MG63 (cell line): ENCODE measurements around the gene ITGAD. TPM values are rescaled to one million over a fixed set of nuclear protein-coding genes. Genes with fewer than 3 reads are reported as not detected.
A peak's percentile ranks its signal among the peaks of the same experiment; 100 is the strongest.
"Not testable (repeated sequence)": the region's sequence is repeated elsewhere in the genome, so short reads cannot be mapped to it uniquely, and the experiment has no call there.

ENCODE experiments used
- DNase-seq: peaks from one replicate; pipeline ENCODE4 v3.0.0-alpha.2; 2020
- H3K27me3 ChIP-seq: fragments of 250-450 bp; sonication (Bioruptor Pico); 2 replicates; pipeline ENCODE4 v1.5.1; 2020; ENCODE audit warnings: mild to moderate bottlenecking, moderate library complexity
- H3K36me3 ChIP-seq: fragments of 250-450 bp; sonication (Bioruptor Pico); 2 replicates; pipeline ENCODE4 v1.5.1; 2020; ENCODE audit warnings: mild to moderate bottlenecking, moderate library complexity
- H3K4me3 ChIP-seq: fragments of 250-450 bp; sonication (Bioruptor Pico); 2 replicates; pipeline ENCODE4 v1.5.1; 2020; ENCODE audit warnings: mild to moderate bottlenecking, moderate library complexity
- H3K9me3 ChIP-seq: fragments of 250-450 bp; sonication (Bioruptor Pico); 2 replicates; pipeline ENCODE4 v1.5.1; 2020; ENCODE audit warnings: mild to moderate bottlenecking, moderate library complexity
- total RNA-seq: library from RNA; depleted of rRNA; stranded (reverse); fragments of >200 nt; shearing (Covaris generic); gene quantifications from 2 replicates; pipeline ENCODE4 v1.2.3, GENCODE V29; 2014; ENCODE audit warnings: low replicate concordance

ITGAD gene
- total RNA-seq, 1 experiment from 2014 or later, result not detected

DNA sequence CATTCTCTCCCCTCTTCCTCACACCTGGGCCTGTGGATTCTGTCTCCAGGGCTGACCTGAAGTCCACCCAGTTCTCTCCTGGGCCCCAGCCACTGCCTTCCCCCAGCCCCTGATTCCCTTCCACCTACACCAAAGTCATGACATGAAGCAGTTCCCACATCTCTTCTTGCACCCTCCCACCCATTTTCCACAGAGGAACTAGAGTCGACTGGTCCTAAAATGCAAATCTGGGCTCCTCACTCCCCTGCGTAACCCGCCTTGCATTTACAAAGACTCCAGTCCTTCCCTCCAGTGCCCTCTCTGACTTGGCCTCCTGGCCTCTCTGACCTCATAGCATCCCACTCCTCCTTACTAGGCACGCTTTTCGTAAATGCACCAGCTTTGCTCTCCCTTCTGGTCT lies 20.2 kb downstream of the ITGAD start:
- DNase-seq, result no peak
- no peaks in the 10 kb centered on the region for H3K36me3 ChIP-seq
- H3K9me3 ChIP-seq, result no peaks in the 10 kb centered on the region
- H3K4me3 ChIP-seq, result no peak overlapping the region
- H3K27me3 ChIP-seq, result no peaks in the 10 kb centered on the region; the same call in 1 of the 2 replicates

GRCh38 chr16:31413943-31414342 lies 20.8 kb downstream of the ITGAD start:
- no peaks in the 10 kb centered on the region; the same call in 1 of the 2 replicates for H3K27me3 ChIP-seq
- no peaks in the 10 kb centered on the region for H3K9me3 ChIP-seq
- H3K4me3 ChIP-seq, result no peak overlapping the region
- no peaks in the 10 kb centered on the region for H3K36me3 ChIP-seq
- DNase-seq, result no peak

- no peak for DNase-seq
- H3K27me3 ChIP-seq, result no peaks in the 10 kb centered on the region; the same call in 1 of the 2 replicates
- H3K4me3 ChIP-seq, result no peak overlapping the region
- no peaks in the 10 kb centered on the region for H3K9me3 ChIP-seq
- H3K36me3 ChIP-seq, result no peaks in the 10 kb centered on the region
These were observed 21.6 kb downstream of the ITGAD start for GRCh38 chr16:31414706-31415105.

- Histone ChIP-seq H3K4me3 (no peak overlapping the region), H3K9me3 (no peaks in the 10 kb centered on the region), H3K27me3 (no peaks in the 10 kb centered on the region; the same call in 1 of the 2 replicates), H3K36me3 (no peaks in the 10 kb centered on the region)
- no peak for DNase-seq
These were observed 23.2 kb downstream of the ITGAD start for GRCh38 chr16:31416371-31416770.

- not testable (repeated sequence) for H3K4me3 ChIP-seq, DNase-seq, H3K9me3 ChIP-seq, H3K27me3 ChIP-seq, H3K36me3 ChIP-seq
These were observed 23.9 kb downstream of the ITGAD start for GRCh38 chr16:31417036-31417435.

GRCh38 chr16:31417916-31418315 lies 24.8 kb downstream of the ITGAD start:
- no peak for DNase-seq
- Histone ChIP-seq H3K27me3 (peaks cover 2% of the 10 kb centered on the region; the same call in 1 of the 2 replicates), H3K9me3 (no peaks in the 10 kb centered on the region)

DNA sequence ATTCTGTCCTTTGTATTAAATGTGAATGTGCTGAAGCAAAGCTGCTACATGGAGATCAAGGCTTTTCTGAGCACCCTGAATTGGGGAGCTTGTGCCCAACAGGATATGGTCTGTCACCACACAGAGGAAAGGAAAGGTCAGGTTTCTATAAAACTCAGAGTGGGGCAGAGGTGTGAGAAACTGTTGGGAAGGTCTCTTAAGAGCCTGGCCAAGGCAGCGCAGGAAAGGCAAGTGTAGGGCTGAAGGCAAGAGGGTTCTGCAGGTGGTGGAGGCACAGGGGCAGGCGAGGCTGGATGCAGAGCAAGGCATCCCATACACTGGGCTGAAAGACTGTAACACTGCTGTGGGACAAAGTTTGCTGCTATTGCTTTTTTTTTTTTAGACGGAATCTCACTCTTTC lies 26.9 kb downstream of the ITGAD start:
- no peak for DNase-seq
- peaks cover 2% of the 10 kb centered on the region; the same call in 1 of the 2 replicates for H3K27me3 ChIP-seq
- no peak overlapping the region for H3K4me3 ChIP-seq
- H3K36me3 ChIP-seq, result no peaks in the 10 kb centered on the region
- H3K9me3 ChIP-seq, result no peaks in the 10 kb centered on the region

More at GRCh38 chr16:31417916-31418315, 24.8 kb downstream of the ITGAD start:
- no peak overlapping the region for H3K4me3 ChIP-seq
- no peaks in the 10 kb centered on the region for H3K36me3 ChIP-seq

DNA sequence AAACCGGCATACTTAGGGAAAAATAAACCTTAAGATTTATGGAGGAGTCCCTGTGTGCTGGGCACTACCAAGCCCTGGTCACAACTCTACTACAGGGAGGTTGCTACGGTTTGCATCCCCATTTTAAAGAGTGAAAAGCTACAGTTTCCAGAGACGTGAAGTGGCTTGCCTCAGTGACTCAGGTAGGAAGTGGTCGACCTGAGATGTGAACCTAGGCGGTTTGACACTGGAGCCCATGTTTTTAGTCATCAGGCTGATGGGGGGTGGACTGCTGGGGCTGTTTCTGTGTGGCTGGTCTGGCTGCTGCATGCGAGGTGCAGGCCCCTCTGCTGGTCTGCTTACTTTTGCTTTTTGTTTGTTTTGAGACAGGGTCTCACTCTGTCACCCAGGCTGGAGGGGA lies 28.5 kb downstream of the ITGAD start:
- no peaks in the 10 kb centered on the region for H3K36me3 ChIP-seq
- H3K9me3 ChIP-seq, result no peaks in the 10 kb centered on the region
- no peak for DNase-seq
- no peak overlapping the region for H3K4me3 ChIP-seq
- H3K27me3 ChIP-seq, result peaks cover 2% of the 10 kb centered on the region; the same call in 1 of the 2 replicates

- H3K9me3 ChIP-seq, result no peaks in the 10 kb centered on the region
- H3K4me3 ChIP-seq, result no peak overlapping the region
- H3K36me3 ChIP-seq, result no peaks in the 10 kb centered on the region
- no peak for DNase-seq
- H3K27me3 ChIP-seq, result peaks cover 2% of the 10 kb centered on the region; the same call in 1 of the 2 replicates
These were observed 30.1 kb downstream of the ITGAD start for GRCh38 chr16:31423241-31423640.

DNA sequence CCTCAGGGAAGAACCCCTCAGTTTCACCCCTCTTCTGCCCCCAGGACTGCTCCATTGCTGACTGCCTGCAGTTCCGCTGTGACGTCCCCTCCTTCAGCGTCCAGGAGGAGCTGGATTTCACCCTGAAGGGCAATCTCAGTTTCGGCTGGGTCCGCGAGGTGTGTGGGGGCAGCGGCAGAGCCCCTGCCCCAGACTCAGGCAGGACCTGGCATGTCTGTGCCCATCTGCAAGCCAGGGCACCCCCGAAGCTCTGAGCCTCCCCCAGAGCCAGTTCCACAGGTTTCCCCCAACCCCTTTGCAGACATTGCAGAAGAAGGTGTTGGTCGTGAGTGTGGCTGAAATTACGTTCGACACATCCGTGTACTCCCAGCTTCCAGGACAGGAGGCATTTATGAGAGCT lies 30.7 kb downstream of the ITGAD start:
- Histone ChIP-seq H3K36me3 (no peaks in the 10 kb centered on the region), H3K4me3 (no peak overlapping the region), H3K27me3 (peaks cover 2% of the 10 kb centered on the region; the same call in 1 of the 2 replicates), H3K9me3 (no peaks in the 10 kb centered on the region)
- no peak for DNase-seq

GRCh38 chr16:31427441-31428278 lies 34.5 kb downstream of the ITGAD start:
- H3K4me3 ChIP-seq, result peak overlapping the region; percentile 30
- H3K9me3 ChIP-seq, result no peaks in the 10 kb centered on the region

GRCh38 chr16:31428279-31428597 lies 35.1 kb downstream of the ITGAD start, which contains the start of gene COX6A2:
Gene COX6A2, minus strand, starts transcription at chr16:31428360. Its CDS starts 35 bp downstream, at chr16:31428325.
- no peaks in the 10 kb centered on the region for H3K9me3 ChIP-seq
- no peak for DNase-seq
- H3K36me3 ChIP-seq, result no peaks in the 10 kb centered on the region
- H3K27me3 ChIP-seq, result no peaks in the 10 kb centered on the region; the same call in 1 of the 2 replicates
- peak within 1 kb of the TSS; percentile 30 for H3K4me3 ChIP-seq

More at GRCh38 chr16:31427441-31428278, 34.5 kb downstream of the ITGAD start:
- no peaks in the 10 kb centered on the region for H3K36me3 ChIP-seq
- DNase-seq, result peak; percentile 57
- H3K27me3 ChIP-seq, result no peaks in the 10 kb centered on the region; the same call in 1 of the 2 replicates

DNA sequence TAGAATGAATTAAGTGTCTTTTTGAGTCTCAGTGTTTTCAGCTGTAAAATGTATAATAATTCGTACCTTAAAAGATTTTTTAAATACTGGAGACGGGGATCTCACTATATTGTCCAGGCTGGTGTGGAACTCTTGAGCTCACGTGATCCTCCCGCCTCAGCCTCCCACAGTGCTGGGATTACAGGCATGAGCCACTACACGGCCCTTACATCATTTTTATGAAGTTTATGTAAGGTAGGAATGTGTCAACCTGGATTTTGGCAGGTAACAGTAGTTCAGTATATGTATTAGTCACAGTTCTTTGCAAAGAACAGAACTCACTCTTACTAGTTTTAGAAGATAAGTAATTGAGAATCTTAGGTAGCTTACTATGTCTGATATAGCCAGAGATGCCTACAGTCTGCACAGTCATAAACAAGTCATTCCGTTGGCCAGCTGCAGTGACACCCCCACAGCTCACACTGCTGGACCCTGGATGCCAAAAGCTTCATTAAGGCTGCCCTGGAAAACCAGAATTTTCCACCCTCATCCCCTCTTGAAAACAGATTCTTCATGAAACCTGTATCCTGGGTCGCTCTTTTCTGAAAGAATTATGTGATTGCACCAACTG lies 35.6 kb downstream of the ITGAD start:
- no peaks in the 10 kb centered on the region for H3K36me3 ChIP-seq
- no peaks in the 10 kb centered on the region for H3K9me3 ChIP-seq
- no peak for DNase-seq
- no peaks in the 10 kb centered on the region for H3K27me3 ChIP-seq
- no peak overlapping the region for H3K4me3 ChIP-seq

DNA sequence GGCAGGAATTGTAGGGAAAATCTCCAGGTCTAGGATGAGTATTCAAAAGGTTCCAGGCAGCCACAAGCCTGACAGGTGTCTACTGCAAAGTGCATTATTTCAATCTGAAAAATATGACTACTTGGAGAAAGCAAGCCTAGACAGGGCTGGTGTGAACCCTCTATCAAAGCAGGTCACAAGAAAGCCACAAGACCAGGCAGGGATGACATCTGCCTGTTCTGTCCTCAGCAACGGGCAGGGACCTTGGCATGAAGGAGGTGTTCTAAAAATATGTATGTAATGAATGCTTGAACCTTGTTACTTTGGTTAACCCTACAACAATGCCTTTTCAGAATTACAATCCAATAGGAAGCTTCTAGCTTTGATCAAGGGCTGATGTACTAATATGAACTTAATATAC lies 36.2 kb downstream of the ITGAD start:
- Histone ChIP-seq H3K9me3 (no peaks in the 10 kb centered on the region), H3K27me3 (no peaks in the 10 kb centered on the region), H3K36me3 (no peaks in the 10 kb centered on the region), H3K4me3 (no peak overlapping the region)
- no peak for DNase-seq

DNA sequence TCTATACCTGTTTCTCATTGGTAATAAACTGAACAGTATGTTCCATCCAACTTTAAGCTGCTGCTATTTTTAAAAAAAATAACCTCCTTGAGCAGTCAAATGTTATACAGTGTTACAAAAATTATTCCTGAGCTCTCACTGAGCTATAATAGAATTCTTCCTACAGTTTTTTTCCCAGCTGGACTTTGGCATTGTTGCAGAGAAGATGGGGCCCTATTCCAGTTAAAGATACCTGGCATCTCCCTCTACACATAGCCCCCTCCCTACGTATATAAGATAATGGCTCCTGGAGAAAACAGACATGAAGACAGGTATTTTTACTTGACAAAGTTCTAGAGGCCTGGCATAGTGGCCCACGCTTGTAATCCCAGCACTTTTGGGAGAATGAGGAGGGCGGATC lies 36.7 kb downstream of the ITGAD start:
- H3K36me3 ChIP-seq, result no peaks in the 10 kb centered on the region
- no peaks in the 10 kb centered on the region for H3K27me3 ChIP-seq
- DNase-seq, result no peak
- no peaks in the 10 kb centered on the region for H3K9me3 ChIP-seq
- no peak overlapping the region for H3K4me3 ChIP-seq

- H3K27me3 ChIP-seq, result no peaks in the 10 kb centered on the region
- no peak for DNase-seq
- H3K9me3 ChIP-seq, result no peaks in the 10 kb centered on the region
- H3K4me3 ChIP-seq, result no peak overlapping the region
- H3K36me3 ChIP-seq, result no peaks in the 10 kb centered on the region
These were observed 37.4 kb downstream of the ITGAD start for GRCh38 chr16:31430380-31431052.
